ENCODE data around the gene TSLP.
A peak's percentile ranks its signal among the peaks of the same experiment; 100 is the strongest.

TSLP gene

GRCh38 chr5:111074244-111074643, 2.7 kb downstream of the TSLP start:
- H3K4me3 ChIP-seq (ENCODE audit: low read length), result peak overlapping the region; percentile 70
- TF ChIP-seq CTCF (IDR thresholded peaks at IDR 0.05; ENCODE audit: insufficient read depth, low read depth, low read length, missing control alignments), result no peak
- DNase-seq (ENCODE audit: low read depth), result peak; percentile 35

- peak; percentile 93 for DNase-seq (ENCODE audit: low read depth)
- no peak for TF ChIP-seq CTCF (IDR thresholded peaks at IDR 0.05; ENCODE audit: insufficient read depth, low read depth, low read length, missing control alignments)
- H3K4me3 ChIP-seq (ENCODE audit: low read length), result no peak overlapping the region
Observed at GRCh38 chr5:111075520-111075919, 4.0 kb downstream of the TSLP start.

- TF ChIP-seq CTCF (IDR thresholded peaks at IDR 0.05; ENCODE audit: insufficient read depth, low read depth, low read length, missing control alignments), result no peak
- no peak for DNase-seq (ENCODE audit: low read depth)
- H3K4me3 ChIP-seq (ENCODE audit: low read length), result no peak overlapping the region
Observed at GRCh38 chr5:111076091-111076490, 4.6 kb downstream of the TSLP start.

GRCh38 chr5:111077678-111078077, 6.2 kb downstream of the TSLP start:
- no peak for DNase-seq (ENCODE audit: low read depth)
- H3K4me3 ChIP-seq (ENCODE audit: low read length), result no peak overlapping the region
- TF ChIP-seq CTCF (IDR thresholded peaks at IDR 0.05; ENCODE audit: insufficient read depth, low read depth, low read length, missing control alignments), result no peak

GRCh38 chr5:111079846-111080245, 8.3 kb downstream of the TSLP start:
- no peak for DNase-seq (ENCODE audit: low read depth)
- no peak overlapping the region for H3K4me3 ChIP-seq (ENCODE audit: low read length)
- no peak for TF ChIP-seq CTCF (IDR thresholded peaks at IDR 0.05; ENCODE audit: insufficient read depth, low read depth, low read length, missing control alignments)

GRCh38 chr5:111083323-111083722, 11.8 kb downstream of the TSLP start:
- DNase-seq (ENCODE audit: low read depth), result no peak
- no peak overlapping the region for H3K4me3 ChIP-seq (ENCODE audit: low read length)
- no peak for TF ChIP-seq CTCF (IDR thresholded peaks at IDR 0.05; ENCODE audit: insufficient read depth, low read depth, low read length, missing control alignments)

GRCh38 chr5:111092062-111092853, 20.7 kb downstream of the TSLP start, which contains the start of gene WDR36:
Gene WDR36, plus strand, starts transcription at chr5:111092348. Its CDS starts 109 bp downstream, at chr5:111092457.
- H3K4me3 ChIP-seq (ENCODE audit: low read length), result peak within 1 kb of the TSS; percentile 99
- TF ChIP-seq CTCF (IDR thresholded peaks at IDR 0.05; ENCODE audit: insufficient read depth, low read depth, low read length, missing control alignments), result no peak
- peak; percentile 94 for DNase-seq (ENCODE audit: low read depth)

Measured in epithelial cell of esophagus (primary cell).